ENCODE data around the gene SPDYE8. TPM values are rescaled to one million over a fixed set of nuclear protein-coding genes. Genes with fewer than 3 reads are reported as not detected.
"Not testable (repeated sequence)": the region's sequence is repeated elsewhere in the genome, so short reads cannot be mapped to it uniquely, and the experiment has no call there.

The SPDYE8 gene
- total and polyA plus RNA-seq, 2 donors (not counting 3 experiments of a cell fraction or from before 2014, with no cell fraction given) = not detected

DNA sequence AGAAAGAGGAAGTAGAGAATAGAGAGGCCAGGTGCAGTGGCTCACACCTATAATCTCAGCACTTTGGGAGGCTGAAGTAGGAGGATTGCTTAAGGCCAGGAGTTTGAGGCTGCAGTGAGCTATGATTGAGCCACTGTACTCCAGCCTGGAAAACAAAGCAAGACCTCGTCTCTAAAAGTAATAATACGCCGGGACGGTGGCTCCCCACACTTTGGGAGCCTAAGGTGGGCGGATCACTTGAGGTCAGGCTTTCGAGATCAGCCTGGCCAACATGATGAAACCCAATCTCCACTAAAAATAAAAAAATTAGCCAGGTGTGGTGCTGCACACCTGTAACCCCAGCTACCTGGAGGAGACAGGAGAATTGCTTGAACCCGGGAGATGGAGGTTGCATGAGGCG, 34.1 kb downstream of the SPDYE8 start:
- H3K9me3 ChIP-seq (replicated peaks; ENCODE audit: control insufficient read depth, insufficient read depth, low read length); H3K9me1 ChIP-seq (replicated peaks; ENCODE audit: control insufficient read depth, extremely low read depth, insufficient read depth, low read length); dilution Hi-C loops (cut with MboI; ENCODE audit: extremely low pct_ligation_motif_present, low sequenced_read_pairs); H3K4me1 ChIP-seq (ENCODE audit: control insufficient read depth, extremely low read depth, insufficient read depth, low read length); POLR2A ChIA-PET; CTCF ChIA-PET; intact Hi-C loops (cut with micrococcal nuclease); H2AFZ ChIP-seq (ENCODE audit: low read depth, low read length); H3K36me3 ChIP-seq (ENCODE audit: control insufficient read depth in 2 of 2, extremely low read depth in 1 of 2, insufficient read depth in 2 of 2, low read length in 2 of 2); H3K27me3 ChIP-seq (ENCODE audit: control insufficient read depth in 2 of 2, insufficient read depth in 2 of 2, low read length in 2 of 2); FAIRE-seq; H3K4me3 ChIP-seq (replicated peaks in 1 of 3; ENCODE audit: insufficient read depth in 1 of 3, low read depth in 1 of 3, low read length in 3 of 3); H3K9ac ChIP-seq (replicated peaks; ENCODE audit: extremely low read depth, insufficient read depth, low read length); DNase-seq (ENCODE audit: low read depth, low spot score); BruUV-seq (replicated peaks); H4K20me1 ChIP-seq (replicated peaks; ENCODE audit: control insufficient read depth, extremely low read depth, insufficient read depth, low read length); H3K4me2 ChIP-seq (ENCODE audit: insufficient read depth, low read length); H3K27ac ChIP-seq (ENCODE audit: insufficient read depth, low read depth, low read length); H3K79me2 ChIP-seq (ENCODE audit: control insufficient read depth, insufficient read depth, low read length): not testable (repeated sequence)

DNA sequence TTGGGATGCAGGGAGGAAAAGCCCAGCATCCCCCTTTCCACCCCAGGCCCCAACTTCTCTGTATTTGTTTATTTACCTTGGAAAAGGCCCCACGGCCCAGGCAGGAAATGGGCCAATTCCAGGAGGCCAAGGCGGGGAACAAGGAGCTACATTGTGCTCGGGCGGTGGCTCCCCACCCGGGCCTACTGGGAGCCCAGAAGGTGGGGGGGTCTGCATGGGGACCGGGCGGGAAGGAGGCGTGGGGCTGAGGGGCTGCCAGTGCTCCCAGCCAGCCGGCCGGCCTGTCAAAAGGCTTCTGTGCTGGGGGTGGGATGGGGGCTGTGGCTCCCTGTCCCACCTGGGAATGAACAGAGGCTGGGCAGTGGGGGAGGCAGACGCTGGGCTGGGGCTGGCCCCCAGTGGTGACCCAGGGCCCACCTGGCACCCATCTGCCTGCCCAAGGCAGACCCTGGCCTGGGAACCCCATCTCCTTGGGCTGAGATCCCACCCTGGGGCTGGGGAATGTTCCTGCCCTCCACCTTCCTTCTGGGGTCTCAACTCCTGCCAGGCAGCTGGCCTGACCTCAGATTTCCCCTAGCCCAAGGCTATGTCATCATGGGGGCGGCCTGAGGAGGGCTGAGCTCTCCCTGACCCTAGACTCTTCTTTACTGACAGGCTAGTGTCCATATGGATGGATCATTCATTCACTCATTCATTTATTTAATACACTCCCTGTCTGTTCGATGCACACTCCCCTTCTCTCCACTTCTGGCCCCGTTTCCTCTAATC, 39.2 kb downstream of the SPDYE8 start:
- H3K36me3 ChIP-seq (ENCODE audit: control insufficient read depth in 2 of 2, extremely low read depth in 1 of 2, insufficient read depth in 2 of 2, low read length in 2 of 2); H4K20me1 ChIP-seq (replicated peaks; ENCODE audit: control insufficient read depth, extremely low read depth, insufficient read depth, low read length); H3K79me2 ChIP-seq (ENCODE audit: control insufficient read depth, insufficient read depth, low read length); FAIRE-seq; H3K9me3 ChIP-seq (replicated peaks; ENCODE audit: control insufficient read depth, insufficient read depth, low read length); H3K27me3 ChIP-seq (ENCODE audit: control insufficient read depth in 2 of 2, insufficient read depth in 2 of 2, low read length in 2 of 2); H3K9me1 ChIP-seq (replicated peaks; ENCODE audit: control insufficient read depth, extremely low read depth, insufficient read depth, low read length); H3K4me2 ChIP-seq (ENCODE audit: insufficient read depth, low read length); BruUV-seq (replicated peaks); H3K9ac ChIP-seq (replicated peaks; ENCODE audit: extremely low read depth, insufficient read depth, low read length); POLR2A ChIA-PET; dilution Hi-C loops (cut with MboI; ENCODE audit: extremely low pct_ligation_motif_present, low sequenced_read_pairs); H3K27ac ChIP-seq (ENCODE audit: insufficient read depth, low read depth, low read length); H3K4me3 ChIP-seq (replicated peaks in 1 of 3; ENCODE audit: insufficient read depth in 1 of 3, low read depth in 1 of 3, low read length in 3 of 3); H2AFZ ChIP-seq (ENCODE audit: low read depth, low read length); CTCF ChIA-PET; DNase-seq (ENCODE audit: low read depth, low spot score); H3K4me1 ChIP-seq (ENCODE audit: control insufficient read depth, extremely low read depth, insufficient read depth, low read length); intact Hi-C loops (cut with micrococcal nuclease): not testable (repeated sequence)

DNA sequence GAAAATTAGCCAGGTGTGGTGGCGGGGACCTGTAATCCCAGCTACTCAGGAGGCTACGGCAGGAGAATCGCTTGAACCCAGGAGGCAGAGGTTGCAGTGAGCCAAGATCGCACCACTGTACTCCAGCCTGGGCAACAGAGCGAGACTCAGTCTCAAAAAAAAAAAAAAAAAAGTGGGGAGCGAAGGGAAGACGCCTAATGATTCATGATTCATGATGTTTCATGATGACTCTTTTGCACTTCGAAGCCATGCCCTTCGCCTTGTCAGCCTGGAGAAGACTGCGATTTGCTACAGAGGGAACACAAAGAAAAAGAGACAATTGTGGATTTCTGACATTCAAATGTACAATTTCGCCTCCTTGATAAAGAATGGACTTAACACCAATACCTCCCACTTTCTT, 47.5 kb downstream of the SPDYE8 start:
- H3K9me1 ChIP-seq (replicated peaks; ENCODE audit: control insufficient read depth, extremely low read depth, insufficient read depth, low read length); DNase-seq (ENCODE audit: low read depth, low spot score); intact Hi-C loops (cut with micrococcal nuclease); H3K27me3 ChIP-seq (ENCODE audit: control insufficient read depth in 2 of 2, insufficient read depth in 2 of 2, low read length in 2 of 2); CTCF ChIA-PET; H3K9ac ChIP-seq (replicated peaks; ENCODE audit: extremely low read depth, insufficient read depth, low read length); BruUV-seq (replicated peaks); FAIRE-seq; H3K36me3 ChIP-seq (ENCODE audit: control insufficient read depth in 2 of 2, extremely low read depth in 1 of 2, insufficient read depth in 2 of 2, low read length in 2 of 2); H2AFZ ChIP-seq (ENCODE audit: low read depth, low read length); H3K4me1 ChIP-seq (ENCODE audit: control insufficient read depth, extremely low read depth, insufficient read depth, low read length); H3K9me3 ChIP-seq (replicated peaks; ENCODE audit: control insufficient read depth, insufficient read depth, low read length); POLR2A ChIA-PET; H3K27ac ChIP-seq (ENCODE audit: insufficient read depth, low read depth, low read length); H3K4me3 ChIP-seq (replicated peaks in 1 of 3; ENCODE audit: insufficient read depth in 1 of 3, low read depth in 1 of 3, low read length in 3 of 3); dilution Hi-C loops (cut with MboI; ENCODE audit: extremely low pct_ligation_motif_present, low sequenced_read_pairs); H4K20me1 ChIP-seq (replicated peaks; ENCODE audit: control insufficient read depth, extremely low read depth, insufficient read depth, low read length); H3K4me2 ChIP-seq (ENCODE audit: insufficient read depth, low read length); H3K79me2 ChIP-seq (ENCODE audit: control insufficient read depth, insufficient read depth, low read length): not testable (repeated sequence)

DNA sequence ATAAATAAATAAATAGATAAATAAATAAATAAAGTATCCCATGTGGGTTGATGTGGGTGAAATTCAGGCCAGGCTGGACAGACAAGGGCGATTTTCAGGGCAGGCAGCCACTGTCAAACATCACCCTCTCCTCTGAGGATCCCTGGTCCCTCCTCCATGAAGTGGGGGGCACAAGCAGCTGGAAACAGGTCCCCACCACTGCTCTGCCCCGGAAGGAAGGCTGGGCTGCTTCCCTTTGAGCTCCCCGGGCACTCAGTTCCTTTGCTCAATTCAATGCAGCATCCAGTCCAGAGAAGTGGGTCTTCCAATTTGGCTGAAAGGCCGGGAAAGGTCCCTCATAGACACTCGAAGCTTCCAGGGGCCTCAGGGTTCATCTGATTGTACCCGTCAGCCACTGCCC, 49.2 kb downstream of the SPDYE8 start:
- H3K9ac ChIP-seq (replicated peaks; ENCODE audit: extremely low read depth, insufficient read depth, low read length); H3K4me2 ChIP-seq (ENCODE audit: insufficient read depth, low read length); H4K20me1 ChIP-seq (replicated peaks; ENCODE audit: control insufficient read depth, extremely low read depth, insufficient read depth, low read length); H3K4me3 ChIP-seq (replicated peaks in 1 of 3; ENCODE audit: insufficient read depth in 1 of 3, low read depth in 1 of 3, low read length in 3 of 3); dilution Hi-C loops (cut with MboI; ENCODE audit: extremely low pct_ligation_motif_present, low sequenced_read_pairs); DNase-seq (ENCODE audit: low read depth, low spot score); POLR2A ChIA-PET; intact Hi-C loops (cut with micrococcal nuclease); H2AFZ ChIP-seq (ENCODE audit: low read depth, low read length); FAIRE-seq; H3K27ac ChIP-seq (ENCODE audit: insufficient read depth, low read depth, low read length); CTCF ChIA-PET; H3K36me3 ChIP-seq (ENCODE audit: control insufficient read depth in 2 of 2, extremely low read depth in 1 of 2, insufficient read depth in 2 of 2, low read length in 2 of 2); H3K79me2 ChIP-seq (ENCODE audit: control insufficient read depth, insufficient read depth, low read length); BruUV-seq (replicated peaks); H3K9me3 ChIP-seq (replicated peaks; ENCODE audit: control insufficient read depth, insufficient read depth, low read length); H3K9me1 ChIP-seq (replicated peaks; ENCODE audit: control insufficient read depth, extremely low read depth, insufficient read depth, low read length); H3K27me3 ChIP-seq (ENCODE audit: control insufficient read depth in 2 of 2, insufficient read depth in 2 of 2, low read length in 2 of 2); H3K4me1 ChIP-seq (ENCODE audit: control insufficient read depth, extremely low read depth, insufficient read depth, low read length): not testable (repeated sequence)

Measured in endothelial cell of umbilical vein (primary cell).